Neuronal stem cell (in vitro differentiated cells): Measurements from ENCODE around the gene SFTPD.
A peak's percentile ranks its signal among the peaks of the same experiment; 100 is the strongest.
"Not testable (repeated sequence)": the region's sequence is repeated elsewhere in the genome, so short reads cannot be mapped to it uniquely, and the experiment has no call there.

Source experiments
- DNase-seq: peaks from one replicate; pipeline ENCODE4 v3.0.0-alpha.2; 2013; ENCODE audit warnings: low spot score
- H2AFZ ChIP-seq: one replicate; pipeline ENCODE4 v1.6.1; 2013; ENCODE audit warnings: mild to moderate bottlenecking, low read length, inconsistent platforms
- H2AK5ac ChIP-seq: 2 replicates; pipeline ENCODE4 v1.6.1; 2013; ENCODE audit warnings: low read depth, mild to moderate bottlenecking, inconsistent platforms, low read length, moderate library complexity, mixed read lengths
- H2BK120ac ChIP-seq: 2 replicates; pipeline ENCODE4 v1.6.1; 2013; ENCODE audit warnings: low read depth, mild to moderate bottlenecking, inconsistent platforms, low read length, moderate library complexity, mixed read lengths
- H2BK12ac ChIP-seq: one replicate; pipeline ENCODE4 v1.6.1; 2013; ENCODE audit warnings: low read length, inconsistent platforms
- H2BK15ac ChIP-seq: 2 replicates; pipeline ENCODE4 v1.6.1; 2013; ENCODE audit warnings: mild to moderate bottlenecking, low read length, inconsistent platforms, mixed read lengths
- H2BK5ac ChIP-seq: one replicate; pipeline ENCODE4 v1.6.1; 2013; ENCODE audit warnings: inconsistent platforms, mild to moderate bottlenecking, low read length, moderate library complexity
- H3K14ac ChIP-seq: one replicate; pipeline ENCODE4 v1.6.1; 2013; ENCODE audit warnings: low read length, inconsistent platforms
- H3K18ac ChIP-seq: 2 replicates; pipeline ENCODE4 v1.6.1; 2013; ENCODE audit warnings: low read length, inconsistent platforms
- H3K23ac ChIP-seq: 2 replicates; pipeline ENCODE4 v1.6.1; 2013; ENCODE audit warnings: low read depth, mild to moderate bottlenecking, mixed read lengths, low read length, inconsistent platforms; ENCODE audit not compliant: poor library complexity
- H3K27ac ChIP-seq: replicated peaks from 3 replicates; pipeline ENCODE4 v1.5.1; 2013; ENCODE audit warnings: low read length, inconsistent platforms
- H3K27me3 ChIP-seq, 3 experiments: 2 replicates each; pipeline ENCODE4 v1.6.1; 2013; ENCODE audit warnings: low read length in 3 of 3, mild to moderate bottlenecking in 2 of 3, inconsistent platforms in 1 of 3, low read depth in 1 of 3, mixed read lengths in 1 of 3, moderate library complexity in 1 of 3; ENCODE audit not compliant: control insufficient read depth in 3 of 3, insufficient read depth in 3 of 3
- H3K36me3 ChIP-seq, 2 donors: replicated peaks in 1 of 2; 2 replicates each; pipeline ENCODE4 v1.6.1; 2013; ENCODE audit warnings: low read length in 2 of 2; ENCODE audit not compliant: control insufficient read depth in 2 of 2, insufficient read depth in 2 of 2
- H3K4ac ChIP-seq: 2 replicates; pipeline ENCODE4 v1.6.1; 2013; ENCODE audit warnings: inconsistent platforms, mild to moderate bottlenecking, low read length, moderate library complexity
- H3K4me1 ChIP-seq, 2 donors: 1 replicate in 1 of 2; 2 replicates in 1 of 2; pipeline ENCODE4 v1.6.1; 2013; ENCODE audit warnings: low read length in 2 of 2, low read depth in 1 of 2; ENCODE audit not compliant: control insufficient read depth in 2 of 2, insufficient read depth in 1 of 2
- H3K4me2 ChIP-seq: one replicate; pipeline ENCODE4 v1.6.1; 2013; ENCODE audit warnings: mild to moderate bottlenecking, low read length, inconsistent platforms; ENCODE audit not compliant: insufficient read depth, poor library complexity, severe bottlenecking
- H3K4me3 ChIP-seq, 2 donors: 2 replicates each; pipeline ENCODE4 v1.5.1; 2013; ENCODE audit warnings: low read length in 2 of 2, mild to moderate bottlenecking in 2 of 2, inconsistent platforms in 1 of 2, moderate library complexity in 1 of 2
- H3K79me1 ChIP-seq: one replicate; pipeline ENCODE4 v1.6.1; 2013; ENCODE audit warnings: low read depth, mild to moderate bottlenecking, inconsistent platforms, low read length, moderate library complexity
- H3K9ac ChIP-seq: one replicate; pipeline ENCODE4 v1.6.1; 2013; ENCODE audit warnings: mild to moderate bottlenecking, low read depth, low read length, inconsistent platforms; ENCODE audit not compliant: poor library complexity
- H3K9me3 ChIP-seq, 2 donors: replicated peaks in 1 of 2; 2 replicates each; pipeline versions ENCODE3 to v1.6.1; 2013; ENCODE audit warnings: low read length in 2 of 2, mild to moderate bottlenecking in 2 of 2, inconsistent platforms in 1 of 2, low read depth in 1 of 2, mixed read lengths in 1 of 2, moderate library complexity in 1 of 2; ENCODE audit not compliant: control insufficient read depth in 2 of 2, insufficient read depth in 1 of 2
- H4K8ac ChIP-seq: one replicate; pipeline ENCODE4 v1.6.1; 2013; ENCODE audit warnings: low read depth, mild to moderate bottlenecking, inconsistent platforms, low read length, moderate library complexity
- H4K91ac ChIP-seq: one replicate; pipeline ENCODE4 v1.6.1; 2013; ENCODE audit warnings: low read length, low read depth, mild to moderate bottlenecking, inconsistent platforms; ENCODE audit not compliant: poor library complexity
- whole genome bisulfite sequencing, 2 donors: extraction: QIAGEN DNeasy Blood & Tissue Kit; methylation state at CpG; one replicate each; pipeline ENCODE4 v1.1.7; 2013; ENCODE audit warnings: missing lambda C conversion rate in 2 of 2, mixed read lengths in 1 of 2; ENCODE audit not compliant: insufficient read length in 2 of 2, insufficient replicate concordance in 1 of 2; ENCODE audit errors: extremely low coverage in 2 of 2; 5-methylcytosine and 5-hydroxymethylcytosine counted together

SFTPD gene

DNA sequence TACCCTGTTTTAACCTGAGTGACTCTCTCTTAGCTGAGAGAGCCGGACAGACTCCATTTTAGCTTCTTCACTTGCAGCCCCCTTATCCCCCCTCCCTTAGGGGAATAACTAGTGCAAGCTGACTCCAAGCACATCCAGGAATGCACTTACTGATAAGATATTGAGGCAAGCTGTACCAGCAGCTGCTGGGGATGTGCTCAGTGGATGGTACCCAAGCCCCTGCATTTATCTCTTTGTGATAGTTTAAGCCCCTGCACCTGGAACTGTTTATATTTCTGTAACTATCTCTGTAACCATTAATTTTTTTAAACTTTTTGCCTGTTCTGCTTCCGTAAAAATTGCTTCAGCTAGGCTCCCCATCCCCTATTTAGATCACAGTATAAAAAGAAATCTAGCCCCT is 37.8 kb upstream of the SFTPD start:
- not testable (repeated sequence) for H3K4me2 ChIP-seq, H2AFZ ChIP-seq, H4K8ac ChIP-seq, H2BK5ac ChIP-seq, H3K18ac ChIP-seq, H3K27ac ChIP-seq, H3K23ac ChIP-seq, H3K4ac ChIP-seq, H3K4me3 ChIP-seq, DNase-seq, H3K4me1 ChIP-seq, H4K91ac ChIP-seq, H3K9ac ChIP-seq, H2BK15ac ChIP-seq, H3K9me3 ChIP-seq, H3K79me1 ChIP-seq, H2BK120ac ChIP-seq, H3K14ac ChIP-seq, H3K36me3 ChIP-seq, H2AK5ac ChIP-seq, H2BK12ac ChIP-seq
- peaks cover 6 to 44% (median 19%) of the 10 kb centered on the region in 3 experiments for H3K27me3 ChIP-seq
- no CpG with 5 or more reads among the region's 2 CpGs for WGBS, 2 donors

DNA sequence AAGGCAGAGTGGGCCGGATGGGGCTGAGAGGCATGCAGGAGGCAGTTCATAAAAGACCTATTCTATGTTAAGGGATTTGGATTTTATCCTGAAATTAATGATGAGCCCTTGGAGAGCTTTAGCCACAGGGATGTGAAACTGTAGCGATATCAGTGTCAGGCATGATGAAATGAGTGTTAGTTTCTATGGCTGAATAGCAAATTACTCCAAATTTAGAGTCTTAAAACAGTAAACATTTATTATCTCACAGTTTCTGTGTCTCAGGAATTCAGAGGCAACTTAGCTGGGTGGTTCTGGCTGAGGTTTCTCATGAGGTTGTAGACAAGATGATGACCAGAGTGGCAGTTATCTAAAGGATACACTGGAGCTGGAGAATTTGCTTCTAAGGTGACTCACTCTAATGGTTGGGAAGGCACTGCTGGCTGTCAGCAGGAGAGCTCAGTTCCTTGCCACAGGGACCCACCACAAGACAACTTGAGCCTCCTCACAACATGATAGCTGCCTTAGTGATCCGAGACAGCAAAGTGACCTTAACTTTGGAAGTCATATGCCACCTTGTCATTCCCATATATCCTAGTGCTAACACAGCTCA is 36.7 kb upstream of the SFTPD start:
- no peak overlapping the region for H3K4me2 ChIP-seq
- H3K27ac ChIP-seq: no peak overlapping the region
- no peaks in the 10 kb centered on the region for H3K36me3 ChIP-seq
- no peak overlapping the region for H2BK5ac ChIP-seq
- no peaks in the 10 kb centered on the region for H3K9me3 ChIP-seq
- peaks cover 6 to 55% (median 23%) of the 10 kb centered on the region in 3 experiments for H3K27me3 ChIP-seq
- no peak overlapping the region for H2BK15ac ChIP-seq
- H3K9ac ChIP-seq: no peak overlapping the region
- H4K91ac ChIP-seq: no peak overlapping the region
- H3K23ac ChIP-seq: no peak overlapping the region
- peak overlapping the region; percentile 58 for H3K18ac ChIP-seq
- H2AFZ ChIP-seq: no peak overlapping the region
- H3K4me1 ChIP-seq: no peaks in the 10 kb centered on the region
- H3K4me3 ChIP-seq: peak overlapping the region in 1 of 2 donors; percentile 53
- no peak overlapping the region for H4K8ac ChIP-seq
- H3K14ac ChIP-seq: no peak overlapping the region
- H2BK120ac ChIP-seq: no peak overlapping the region
- H3K79me1 ChIP-seq: no peaks in the 10 kb centered on the region
- H3K4ac ChIP-seq: no peak overlapping the region
- no peak for DNase-seq
- H2BK12ac ChIP-seq: no peak overlapping the region
- no CpG with 5 or more reads among the region's 3 CpGs for WGBS, 2 donors
- H2AK5ac ChIP-seq: no peak overlapping the region

DNA sequence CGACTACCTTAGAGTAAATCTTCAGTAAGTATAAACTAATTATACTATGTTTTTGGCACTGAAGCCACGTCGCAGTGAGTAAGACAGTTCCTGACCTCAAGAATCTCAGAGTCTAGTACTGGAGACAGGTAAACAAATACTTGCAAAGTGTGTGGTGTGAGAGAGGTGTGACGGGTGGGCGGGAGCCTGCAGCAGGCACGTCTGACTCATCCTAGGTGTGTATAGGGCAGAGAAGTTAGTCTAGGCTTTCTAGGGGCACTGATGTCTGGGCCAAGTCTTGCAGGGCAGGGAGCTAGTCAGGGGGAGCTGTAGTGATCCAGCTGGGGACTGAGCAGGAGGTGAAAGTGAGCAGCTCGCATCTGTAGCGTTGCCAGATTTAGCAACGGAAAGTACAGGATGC is 35.9 kb upstream of the SFTPD start:
- no peak overlapping the region for H2AFZ ChIP-seq
- H3K4me1 ChIP-seq: no peaks in the 10 kb centered on the region
- H3K9ac ChIP-seq: no peak overlapping the region
- no CpG with 5 or more reads among the region's 9 CpGs for WGBS, 2 donors
- H3K4ac ChIP-seq: no peak overlapping the region
- H2BK120ac ChIP-seq: no peak overlapping the region
- peak overlapping the region; percentile 17 for H3K23ac ChIP-seq
- no peak overlapping the region for H2BK15ac ChIP-seq
- no peak overlapping the region for H2BK12ac ChIP-seq
- no peak overlapping the region for H2AK5ac ChIP-seq
- no peak overlapping the region for H3K4me2 ChIP-seq
- no peaks in the 10 kb centered on the region for H3K9me3 ChIP-seq
- H3K79me1 ChIP-seq: no peaks in the 10 kb centered on the region
- H3K36me3 ChIP-seq: no peaks in the 10 kb centered on the region
- H4K8ac ChIP-seq: no peak overlapping the region
- H3K27me3 ChIP-seq: peaks cover 6 to 62% (median 29%) of the 10 kb centered on the region in 3 experiments
- no peak overlapping the region for H2BK5ac ChIP-seq
- H3K27ac ChIP-seq: no peak overlapping the region
- no peak for DNase-seq
- H3K4me3 ChIP-seq: no peak overlapping the region
- no peak overlapping the region for H3K14ac ChIP-seq
- H4K91ac ChIP-seq: no peak overlapping the region
- no peak overlapping the region for H3K18ac ChIP-seq

DNA sequence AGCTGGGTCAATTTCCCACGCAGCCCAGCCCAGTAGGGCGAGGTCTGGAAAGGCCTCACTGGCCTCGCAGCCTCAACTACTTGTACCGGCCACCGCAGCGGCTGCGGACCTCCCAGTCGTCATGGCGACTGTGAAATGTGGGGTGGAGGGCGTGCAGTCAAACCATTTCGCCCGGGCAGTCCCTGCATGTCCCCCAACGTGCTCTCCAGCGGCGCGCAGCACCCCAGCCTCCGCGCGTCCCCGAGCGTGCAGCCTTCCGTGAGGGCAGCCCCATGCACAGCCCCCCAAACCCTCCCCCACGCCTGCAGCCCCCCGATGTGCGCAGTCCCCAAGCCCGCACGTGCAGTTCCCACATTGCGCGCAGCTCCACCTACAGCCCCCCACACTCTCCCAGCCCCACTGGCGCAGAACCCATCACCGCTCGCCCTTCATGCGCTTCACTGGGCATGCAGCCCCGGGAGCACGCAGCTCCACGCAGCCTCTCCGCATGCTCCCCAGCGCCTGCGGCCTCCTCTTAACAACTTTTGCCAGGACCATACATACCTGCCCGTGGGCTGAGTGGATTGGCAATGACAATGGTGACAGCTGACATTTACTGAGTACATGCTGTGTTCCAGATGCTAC is 34.5 kb upstream of the SFTPD start:
- H4K91ac ChIP-seq: no peak overlapping the region
- H3K14ac ChIP-seq: no peak overlapping the region
- no peaks in the 10 kb centered on the region for H3K79me1 ChIP-seq
- H3K9ac ChIP-seq: no peak overlapping the region
- no peak overlapping the region for H2BK5ac ChIP-seq
- WGBS, 2 donors: no CpG with 5 or more reads among the region's 40 CpGs
- no peaks in the 10 kb centered on the region for H3K9me3 ChIP-seq
- H3K4me1 ChIP-seq: no peaks in the 10 kb centered on the region
- H2AFZ ChIP-seq: no peak overlapping the region
- H3K23ac ChIP-seq: peak overlapping the region; percentile 31
- H4K8ac ChIP-seq: peak overlapping the region; percentile 82
- no peak overlapping the region for H2BK15ac ChIP-seq
- peaks cover 6 to 74% (median 29%) of the 10 kb centered on the region in 3 experiments for H3K27me3 ChIP-seq
- no peaks in the 10 kb centered on the region for H3K36me3 ChIP-seq
- no peak overlapping the region for H3K4me2 ChIP-seq
- H2AK5ac ChIP-seq: no peak overlapping the region
- no peak overlapping the region for H3K27ac ChIP-seq
- no peak overlapping the region for H2BK120ac ChIP-seq
- no peak for DNase-seq
- peak overlapping the region; percentile 48 for H3K18ac ChIP-seq
- H2BK12ac ChIP-seq: no peak overlapping the region
- no peak overlapping the region for H3K4ac ChIP-seq
- H3K4me3 ChIP-seq: no peak overlapping the region
